Activated CD8-positive, alpha-beta T cell treated with anti-CD3 and anti-CD28 coated beads for 36 hours (primary cell): Measurements from ENCODE around the gene ZFHX3. TPM values are rescaled to one million over a fixed set of nuclear protein-coding genes. Genes with fewer than 3 reads are reported as not detected.

ENCODE experiments used
- ATAC-seq: fragments of 200-7000 bp; cut with Tn5 transposase; one replicate; pipeline ENCODE4 v1.10.0; 2021; ENCODE audit warnings: mild to moderate bottlenecking, moderate library complexity
- CTCF ChIA-PET: fragments of 350-600 bp; sonication (Branson Sonifier 250); formaldehyde crosslinking; loops from one replicate; lab custom pipeline; 2021; ENCODE audit warnings: antibody characterized with exemption; lab: Charles Lee
- POLR2A ChIA-PET: fragments of 350-600 bp; sonication (Branson Sonifier 250); formaldehyde crosslinking; loops from one replicate; lab custom pipeline; 2021; ENCODE audit warnings: antibody characterized with exemption; lab: Charles Lee
- DNase-seq: peaks from one replicate; pipeline ENCODE4 v3.0.0-alpha.2; 2020
- H3K27ac Mint-ChIP-seq: one replicate; pipeline ENCODE4 v1.8.0; 2021; ENCODE audit warnings: mild to moderate bottlenecking, mixed read lengths
- H3K27me3 Mint-ChIP-seq: one replicate; pipeline ENCODE4 v1.8.0; 2021; ENCODE audit warnings: mixed read lengths
- H3K36me3 Mint-ChIP-seq: one replicate; pipeline ENCODE4 v1.8.0; 2021; ENCODE audit warnings: low read depth, mixed read lengths
- H3K4me1 Mint-ChIP-seq: one replicate; pipeline ENCODE4 v1.8.0; 2021; ENCODE audit warnings: low read depth, mixed read lengths
- H3K4me3 Mint-ChIP-seq: one replicate; pipeline ENCODE4 v1.8.0; 2021; ENCODE audit warnings: mild to moderate bottlenecking, moderate library complexity, mixed read lengths
- H3K9me3 Mint-ChIP-seq: one replicate; pipeline ENCODE4 v1.8.0; 2021; ENCODE audit warnings: mixed read lengths
- CTCF ChIP-seq: fragments of 200-600 bp; IDR thresholded peaks from one replicate; pipeline ENCODE4 v1.8.0; 2022; ENCODE audit warnings: antibody characterized with exemption, mild to moderate bottlenecking
- intact Hi-C: fragments of 100-400 bp; cut with micrococcal nuclease; formaldehyde crosslinking; loops from one replicate; pipeline ENCODE4 v1.10.0; 2022
- total RNA-seq, 2 experiments: library from RNA; stranded (reverse); gene quantifications; one replicate each; pipeline ENCODE4 v1.2.3, GENCODE V29; 2021

ZFHX3 gene
- total RNA-seq, 2 experiments from 2014 or later: 0.16 to 0.25 TPM

DNA sequence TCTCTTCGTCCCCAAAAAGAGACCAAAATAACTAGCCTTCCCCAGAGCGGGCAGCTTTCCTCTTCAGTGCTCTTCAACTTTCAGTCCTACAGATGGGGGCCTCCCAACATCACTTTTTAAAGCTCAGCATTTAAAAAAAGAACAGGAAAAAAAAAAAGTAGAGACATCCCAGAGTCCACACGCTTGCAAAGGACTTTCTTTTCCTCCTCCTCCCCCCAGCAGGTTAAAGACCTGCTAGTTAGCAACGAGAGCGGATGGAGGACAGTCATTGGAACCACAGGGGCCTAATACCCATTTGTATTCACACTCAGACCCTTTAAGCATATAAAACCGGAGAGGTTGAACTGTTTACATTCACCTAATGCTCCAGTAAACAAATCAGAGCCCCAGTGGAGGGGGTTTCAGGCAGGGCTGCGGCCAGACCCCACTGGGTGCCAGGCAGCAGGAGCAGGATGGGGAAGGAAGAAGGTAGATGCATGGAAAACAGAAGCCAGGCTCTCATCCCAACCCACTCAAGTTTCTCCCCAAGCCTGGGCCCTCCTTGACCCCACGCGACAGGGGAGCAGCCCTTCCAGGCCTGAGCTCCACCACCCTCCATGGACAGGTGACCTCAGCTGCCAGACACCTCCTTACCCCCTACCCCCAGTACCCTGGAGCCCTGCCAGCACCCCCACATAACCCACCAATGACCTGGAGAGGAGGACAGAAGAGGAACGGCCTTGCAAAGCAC, 15.2 kb downstream of the ZFHX3 start:
- H3K4me1 Mint-ChIP-seq: peaks cover 3% of the 10 kb centered on the region
- intact Hi-C loops: no loop called here

GRCh38 chr16:73031984-73032383, 15.9 kb downstream of the ZFHX3 start:
- peaks cover 3% of the 10 kb centered on the region for H3K4me1 Mint-ChIP-seq
- intact Hi-C loops: no loop called here
- no peak for DNase-seq
- CTCF ChIA-PET: no interaction called here
- ATAC-seq: no peak
- no peak overlapping the region for H3K27ac Mint-ChIP-seq
- no peak overlapping the region for H3K4me3 Mint-ChIP-seq
- H3K36me3 Mint-ChIP-seq: no peaks in the 10 kb centered on the region
- POLR2A ChIA-PET: no interaction called here
- no peak for TF ChIP-seq CTCF
- peaks cover 11% of the 10 kb centered on the region for H3K27me3 Mint-ChIP-seq
- H3K9me3 Mint-ChIP-seq: no peaks in the 10 kb centered on the region

More for the DNA sequence above, 15.2 kb downstream of the ZFHX3 start:
- Mint-ChIP-seq H3K27ac (no peak overlapping the region), H3K27me3 (peaks cover 17% of the 10 kb centered on the region), H3K4me3 (no peak overlapping the region), H3K36me3 (no peaks in the 10 kb centered on the region), H3K9me3 (no peaks in the 10 kb centered on the region)
- ATAC-seq (no peak), DNase-seq (no peak)
- ChIA-PET POLR2A (no interaction called here), CTCF (no interaction called here)
- TF ChIP-seq CTCF: no peak

GRCh38 chr16:73031155-73031866, 16.6 kb downstream of the ZFHX3 start:
- Mint-ChIP-seq H3K36me3 (no peaks in the 10 kb centered on the region), H3K4me1 (peaks cover 3% of the 10 kb centered on the region), H3K9me3 (no peaks in the 10 kb centered on the region), H3K27me3 (peaks cover 8% of the 10 kb centered on the region), H3K4me3 (no peak overlapping the region), H3K27ac (no peak overlapping the region)
- TF ChIP-seq CTCF: no peak
- POLR2A ChIA-PET: no interaction called here
- intact Hi-C loops: no loop called here
- DNase-seq (no peak), ATAC-seq (no peak)
- CTCF ChIA-PET: no interaction called here

GRCh38 chr16:73028721-73029361, 19.1 kb downstream of the ZFHX3 start:
- no peak for ATAC-seq
- no peaks in the 10 kb centered on the region for H3K27me3 Mint-ChIP-seq
- H3K9me3 Mint-ChIP-seq: no peaks in the 10 kb centered on the region
- H3K4me3 Mint-ChIP-seq: no peak overlapping the region
- CTCF ChIA-PET: no interaction called here
- no peak for TF ChIP-seq CTCF
- intact Hi-C loops: no loop called here
- POLR2A ChIA-PET: interaction anchor here (0.6 kb wide), 1 partner anchor 105 kb away, joined by 3 read pairs; no protein-coding TSS in a partner anchor
- H3K4me1 Mint-ChIP-seq: no peaks in the 10 kb centered on the region
- no peaks in the 10 kb centered on the region for H3K36me3 Mint-ChIP-seq
- H3K27ac Mint-ChIP-seq: no peak overlapping the region
- DNase-seq: no peak
